IPS-NIHi11 (cell line): ENCODE data around the gene C6orf15.
"Not testable (repeated sequence)": the region's sequence is repeated elsewhere in the genome, so short reads cannot be mapped to it uniquely, and the experiment has no call there.

Source experiments
- DNase-seq: peaks from one replicate; pipeline ENCODE4 v3.0.0; 2012; ENCODE audit warnings: mixed read lengths, low spot score

Gene C6orf15

DNA sequence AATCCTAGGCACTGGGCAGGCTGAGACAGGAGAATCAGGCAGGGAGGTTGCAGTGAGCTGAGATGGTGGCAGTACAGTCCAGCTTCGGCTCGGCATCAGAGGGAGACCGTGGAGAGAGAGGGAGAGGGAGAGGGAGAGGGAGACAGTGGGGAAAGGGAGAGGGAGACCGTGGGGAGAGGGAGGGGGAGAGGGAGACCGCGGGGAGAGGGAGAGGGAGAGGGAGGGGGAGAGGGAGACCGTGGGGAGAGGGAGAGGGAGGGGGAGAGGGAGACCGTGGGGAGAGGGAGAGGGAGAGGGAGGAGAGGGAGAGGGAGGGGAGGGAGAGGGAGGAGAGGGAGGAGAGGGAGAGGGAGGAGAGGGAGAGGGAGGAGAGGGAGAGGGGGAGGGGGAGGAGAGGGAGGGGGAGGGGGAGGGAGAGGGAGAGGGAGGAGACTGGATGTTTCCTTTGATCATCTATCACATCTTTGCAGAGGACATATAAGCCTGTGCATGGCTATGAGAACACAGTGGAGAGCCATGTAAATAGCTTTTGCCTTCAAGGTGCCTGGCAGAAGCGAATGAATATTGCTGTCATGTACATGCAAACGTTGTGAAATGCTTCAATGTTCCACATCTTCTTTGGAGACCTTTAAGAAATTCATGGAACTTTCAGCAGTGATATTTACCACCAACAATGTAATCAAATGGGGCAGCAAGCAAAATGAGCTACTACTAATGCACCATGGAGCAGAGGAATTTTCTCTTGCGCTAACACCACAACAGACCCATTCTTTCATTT lies 44.3 kb downstream of the C6orf15 start:
- not testable (repeated sequence) for DNase-seq

DNA sequence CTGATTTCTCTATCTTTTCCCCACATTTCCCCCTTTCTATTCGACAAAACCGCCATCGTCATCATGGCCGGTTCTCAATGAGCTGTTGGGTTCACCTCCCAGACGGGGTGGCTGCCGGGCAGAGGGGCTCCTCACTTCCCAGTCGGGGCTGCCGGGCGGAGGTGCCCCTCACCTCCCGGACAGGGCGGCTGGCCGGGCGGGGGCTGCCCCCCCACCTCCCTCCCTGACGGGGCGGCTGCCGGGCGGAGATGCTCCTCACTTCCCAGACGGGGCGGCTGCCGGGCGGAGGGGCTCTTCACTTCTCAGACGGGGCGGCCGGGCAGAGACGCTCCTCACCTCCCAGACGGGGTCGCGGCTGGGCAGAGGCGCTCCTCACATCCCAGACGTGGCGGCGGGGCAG lies 45.3 kb downstream of the C6orf15 start:
- not testable (repeated sequence) for DNase-seq

DNA sequence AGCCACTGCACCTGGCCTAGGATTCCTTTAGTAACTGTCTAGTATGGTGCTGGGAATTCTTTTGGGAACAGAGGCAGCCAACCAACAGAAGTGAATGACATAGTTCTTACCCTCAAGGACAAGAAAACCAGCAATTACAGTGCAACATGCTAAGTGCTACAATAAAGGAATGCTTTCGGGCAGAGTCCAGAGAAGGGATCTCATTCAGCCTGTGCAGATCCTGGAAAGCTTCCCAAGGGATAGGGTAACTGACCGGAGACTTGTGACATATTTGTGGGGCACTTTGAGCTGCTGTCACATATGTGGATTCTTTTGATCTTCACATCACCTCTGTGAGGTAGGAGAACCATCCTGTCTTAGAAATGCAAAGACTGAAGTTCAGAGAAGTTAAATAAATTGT lies 46.8 kb downstream of the C6orf15 start:
- DNase-seq: no peak

DNA sequence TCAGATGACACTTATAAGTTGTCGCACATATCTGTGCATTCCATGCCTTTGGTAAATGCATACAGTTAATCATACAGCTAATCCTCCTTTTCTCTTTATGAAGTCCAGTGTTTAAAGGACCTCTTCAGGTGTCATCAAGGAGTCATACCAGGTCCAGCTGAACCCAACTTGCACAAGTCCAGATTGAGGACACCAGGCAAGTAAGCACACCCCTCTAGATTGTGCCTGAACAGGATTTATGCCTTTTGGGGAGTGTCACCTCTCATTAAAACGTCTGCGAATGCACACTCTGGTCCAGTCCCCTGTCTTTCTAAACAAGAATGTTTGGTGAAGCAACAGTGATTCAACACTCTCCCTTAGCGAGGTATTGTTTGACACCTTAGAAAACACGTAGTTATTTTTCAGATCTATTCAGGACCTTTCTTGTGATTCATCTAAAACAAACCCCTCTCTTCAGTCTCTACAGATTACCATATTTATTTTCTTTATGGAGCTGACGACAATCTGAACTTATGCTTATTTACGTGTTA lies 48.4 kb downstream of the C6orf15 start:
- DNase-seq: no peak
